ENCODE measurements around the gene PLA2G2A.
"Not testable (repeated sequence)": the region's sequence is repeated elsewhere in the genome, so short reads cannot be mapped to it uniquely, and the experiment has no call there.

The PLA2G2A gene

DNA sequence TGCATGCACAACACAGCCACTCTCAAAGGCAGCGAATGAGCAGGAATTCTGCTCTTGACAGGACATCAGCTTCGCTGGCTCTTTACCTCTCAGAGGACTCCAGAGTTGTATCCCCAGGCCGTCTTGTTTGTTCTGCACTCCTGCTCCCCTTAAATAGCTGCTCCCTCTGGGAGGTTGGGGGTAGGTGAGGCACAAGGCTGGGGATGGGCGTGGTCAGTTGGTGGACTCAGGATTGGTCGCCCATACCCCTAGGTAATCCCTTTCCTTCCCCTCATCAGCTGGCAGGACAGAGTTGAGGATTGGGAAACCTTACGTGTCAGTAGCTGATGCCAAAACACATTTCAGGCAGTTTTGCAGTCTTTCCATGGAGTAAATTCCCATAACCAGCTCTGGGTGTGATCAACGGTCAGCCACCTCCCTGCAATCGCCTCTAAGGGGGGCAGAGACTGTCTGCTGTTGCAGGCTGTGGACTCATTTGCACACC is at the start of gene PLA2G2A:
Gene PLA2G2A (minus strand): TSS at position 125 of the 484 bp plus-strand sequence. CDS start 845 bp downstream, outside the sequence.
- DNase-seq, result no peak

- DNase-seq, result no peak
These were observed 49.3 kb upstream of the PLA2G2A start for GRCh38 chr1:20028726-20029125.

GRCh38 chr1:20028125-20028524 is 48.7 kb upstream of the PLA2G2A start:
- no peak for DNase-seq

DNA sequence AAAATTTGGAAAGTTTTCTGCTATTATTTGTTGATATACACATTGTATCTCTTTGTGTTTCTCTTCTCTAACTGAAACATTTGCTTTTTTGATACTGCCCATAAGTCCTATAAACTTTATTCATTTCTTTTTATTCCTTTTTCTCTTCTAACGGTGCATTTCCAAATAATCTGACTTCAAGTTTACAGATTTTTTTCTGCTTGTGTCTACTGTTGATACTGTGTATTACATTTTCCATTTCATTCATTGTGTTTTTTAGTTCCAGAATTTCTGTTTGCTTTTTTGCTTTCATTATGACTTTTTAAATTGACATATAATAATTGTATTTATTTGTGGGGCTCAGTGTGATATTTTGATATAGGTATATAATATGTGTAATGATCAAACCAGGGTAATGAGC is 38.3 kb upstream of the PLA2G2A start:
- no peak for DNase-seq

- DNase-seq, result no peak
These were observed 34.7 kb upstream of the PLA2G2A start for GRCh38 chr1:20014153-20014552.

GRCh38 chr1:20010016-20010415 is 30.6 kb upstream of the PLA2G2A start:
- no peak for DNase-seq

DNA sequence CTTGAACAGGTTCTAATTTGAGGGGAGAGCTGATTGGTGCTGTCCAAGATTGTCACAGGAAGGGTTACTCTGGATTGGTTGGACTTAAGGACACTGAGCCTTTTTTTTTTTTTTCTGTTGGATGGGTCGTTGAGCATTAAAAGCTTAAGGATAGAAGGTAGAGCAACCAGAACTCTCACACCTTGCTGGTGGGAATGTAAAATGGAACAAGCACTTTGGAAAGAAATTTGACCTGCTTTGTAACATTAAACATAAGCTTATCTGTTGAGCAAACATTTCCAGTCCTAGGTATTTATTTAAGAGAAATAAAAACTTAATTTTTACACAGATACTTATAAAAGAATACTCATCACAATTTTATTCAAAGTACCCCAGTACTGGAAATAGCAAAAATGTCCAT is 29.8 kb upstream of the PLA2G2A start:
- DNase-seq, result no peak

DNA sequence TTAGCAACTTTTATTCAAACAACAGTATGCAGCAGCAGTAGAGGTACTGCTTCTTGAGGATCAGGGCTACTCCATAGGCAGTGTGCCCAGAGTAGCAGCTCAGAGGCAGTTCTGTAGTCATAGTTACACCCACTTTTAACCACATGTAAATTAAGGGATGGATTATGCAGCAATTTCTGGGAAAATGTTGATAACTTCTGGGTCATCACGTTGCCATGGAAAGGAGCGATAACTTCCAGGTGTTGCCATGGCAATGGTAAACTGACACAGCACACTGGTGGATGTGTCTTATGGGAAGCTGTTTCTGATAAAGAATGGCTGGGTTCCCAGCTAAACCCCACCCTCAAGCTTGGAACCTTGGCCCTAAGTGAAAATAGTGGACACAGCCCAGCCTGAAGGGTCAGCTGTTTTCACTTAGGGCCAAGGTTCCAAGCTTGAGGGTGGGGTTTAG is 29.0 kb upstream of the PLA2G2A start:
- no peak for DNase-seq

- not testable (repeated sequence) for DNase-seq
These were observed 19.4 kb upstream of the PLA2G2A start for GRCh38 chr1:19998823-19999222.

DNA sequence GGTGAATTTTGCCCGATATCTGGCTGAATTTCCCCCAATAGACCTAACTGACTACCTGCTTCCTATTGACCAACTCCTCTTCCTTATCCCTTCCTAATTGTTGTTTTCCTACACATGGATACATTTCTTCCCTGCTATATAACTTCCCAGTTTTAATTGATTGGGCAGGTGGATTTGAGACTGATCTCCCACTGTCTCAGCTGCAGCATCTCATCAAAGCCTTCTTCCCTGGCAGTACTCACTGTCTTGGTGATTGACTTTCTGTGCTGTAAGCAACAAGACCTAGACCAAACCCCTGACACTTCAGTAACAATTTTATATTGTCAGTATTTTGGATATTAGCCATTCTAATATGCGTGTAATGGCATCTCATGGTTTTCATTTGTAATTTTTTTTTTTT is 11.3 kb upstream of the PLA2G2A start:
- no peak for DNase-seq

- not testable (repeated sequence) for DNase-seq
These were observed 10.8 kb upstream of the PLA2G2A start for GRCh38 chr1:19990182-19990582.

- DNase-seq, result no peak
These were observed 9.0 kb upstream of the PLA2G2A start for GRCh38 chr1:19988267-19989006.

DNA sequence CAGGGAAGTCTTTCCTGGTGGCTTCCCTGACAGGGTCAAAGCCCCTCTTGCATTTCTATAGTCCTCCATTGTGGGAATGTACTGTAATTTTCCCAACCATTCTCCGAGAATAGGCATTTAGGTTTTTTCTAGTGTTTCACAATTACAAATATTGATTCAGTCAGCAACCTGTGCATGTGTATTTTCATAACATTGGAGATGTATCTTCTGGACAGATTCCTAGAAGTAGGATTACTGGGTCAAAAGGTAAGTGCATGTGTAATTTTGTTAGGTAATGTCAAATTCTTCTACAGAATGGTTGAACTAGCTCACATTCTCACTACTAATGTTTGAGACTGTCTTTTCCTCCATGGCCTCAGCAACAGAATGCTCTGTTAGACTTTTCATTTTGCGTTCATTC is 8.3 kb upstream of the PLA2G2A start:
- DNase-seq, result no peak

GRCh38 chr1:19984409-19985016 is 5.1 kb upstream of the PLA2G2A start:
- DNase-seq, result not testable (repeated sequence)

DNA sequence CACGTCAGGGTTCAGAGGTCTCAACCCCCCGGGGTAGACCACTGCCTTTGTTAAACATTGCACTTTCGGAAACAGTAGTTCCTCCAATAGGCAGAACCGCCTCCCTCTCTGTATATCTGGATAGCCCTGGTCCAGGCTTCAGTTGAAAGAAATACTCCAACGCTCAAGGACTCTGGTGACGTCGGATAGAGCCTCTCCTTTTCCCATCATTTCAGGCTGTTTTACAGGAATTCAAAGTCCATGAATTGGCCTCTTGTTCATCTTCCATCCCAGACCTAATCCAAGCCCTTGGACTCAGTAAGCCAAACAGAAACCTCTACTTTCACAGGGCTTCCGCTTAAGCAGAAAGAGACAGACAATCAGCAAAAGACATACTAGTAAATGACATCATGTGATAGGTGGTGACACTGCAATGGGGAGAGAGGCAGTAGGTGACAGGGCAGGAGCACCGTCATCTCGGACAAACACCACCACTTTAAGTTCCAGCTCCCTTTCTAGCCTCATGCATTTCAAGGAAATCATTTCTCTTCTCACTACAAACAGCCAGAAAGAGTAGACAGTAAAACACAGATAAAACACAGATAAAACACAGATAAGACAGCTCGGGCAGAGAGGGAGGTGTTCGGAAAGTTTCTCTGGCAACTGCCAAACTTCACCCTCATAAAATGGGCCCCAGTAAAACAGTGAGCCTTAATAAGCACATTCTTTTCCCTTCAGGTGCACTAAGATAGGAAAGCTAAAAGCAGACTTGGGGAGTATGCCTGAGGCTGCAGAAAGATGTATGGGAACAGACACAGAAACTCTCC is 2.3 kb upstream of the PLA2G2A start:
- DNase-seq, result no peak

GRCh38 chr1:19981170-19981506 is 1.7 kb upstream of the PLA2G2A start:
- no peak for DNase-seq

- no peak for DNase-seq
These were observed 896 bp upstream of the PLA2G2A start for GRCh38 chr1:19980314-19980713.

DNA sequence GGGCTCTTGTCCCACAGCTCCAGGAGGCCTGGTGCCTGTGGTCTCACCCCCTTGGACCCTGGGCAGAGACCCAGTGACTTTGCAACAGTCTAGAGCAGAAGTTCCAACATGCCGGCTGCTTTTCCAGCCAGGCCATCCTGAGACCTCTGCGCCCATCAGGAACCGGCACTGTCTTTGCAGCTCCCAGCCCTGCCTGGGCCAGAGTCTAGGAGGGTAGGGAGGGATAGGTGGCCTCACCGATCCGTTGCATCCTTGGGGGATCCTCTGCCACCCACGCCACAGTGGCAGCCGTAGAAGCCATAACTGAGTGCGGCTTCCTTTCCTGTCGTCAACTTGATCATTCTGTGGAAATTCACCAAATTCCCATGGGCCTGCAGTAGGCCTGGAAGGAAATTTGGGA is 1.3 kb downstream of the PLA2G2A start:
- no peak for DNase-seq

DNA sequence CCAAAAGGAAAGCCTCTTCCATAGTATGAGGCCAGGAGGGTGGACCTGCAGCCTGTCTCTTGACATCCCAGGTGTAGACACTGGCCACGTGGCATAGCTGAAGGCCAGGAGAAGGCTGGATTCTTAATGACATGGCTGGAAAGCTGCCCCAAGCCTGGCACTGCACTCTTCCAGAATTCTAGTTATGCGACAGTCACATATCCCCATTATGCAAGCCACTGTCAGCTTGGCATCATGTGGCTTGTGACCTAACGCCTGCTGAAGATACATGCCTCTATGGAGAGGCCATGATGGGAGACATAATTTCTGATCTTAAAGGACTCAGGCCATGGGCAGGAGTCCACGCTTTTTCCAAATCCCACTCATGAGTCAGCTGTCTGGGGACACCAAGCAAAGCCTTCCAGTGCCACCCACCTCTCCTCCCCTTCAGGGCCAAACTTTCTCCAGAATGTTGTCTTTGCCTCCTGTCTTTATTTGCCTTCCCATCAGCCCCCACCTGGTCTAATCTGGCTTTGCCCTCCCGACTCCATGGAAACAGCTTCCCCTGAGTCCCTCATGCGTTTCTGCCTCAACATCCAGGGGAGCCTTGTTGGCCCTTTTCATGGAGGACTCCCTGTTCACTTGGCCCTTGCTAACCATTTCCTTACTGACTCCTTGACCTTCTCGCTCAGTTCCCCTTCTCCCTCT is 3.0 kb downstream of the PLA2G2A start:
- DNase-seq, result no peak

GRCh38 chr1:19975423-19976193 is 3.8 kb downstream of the PLA2G2A start:
- no peak for DNase-seq

- DNase-seq, result no peak
These were observed 4.5 kb downstream of the PLA2G2A start for GRCh38 chr1:19974822-19975416.

DNA sequence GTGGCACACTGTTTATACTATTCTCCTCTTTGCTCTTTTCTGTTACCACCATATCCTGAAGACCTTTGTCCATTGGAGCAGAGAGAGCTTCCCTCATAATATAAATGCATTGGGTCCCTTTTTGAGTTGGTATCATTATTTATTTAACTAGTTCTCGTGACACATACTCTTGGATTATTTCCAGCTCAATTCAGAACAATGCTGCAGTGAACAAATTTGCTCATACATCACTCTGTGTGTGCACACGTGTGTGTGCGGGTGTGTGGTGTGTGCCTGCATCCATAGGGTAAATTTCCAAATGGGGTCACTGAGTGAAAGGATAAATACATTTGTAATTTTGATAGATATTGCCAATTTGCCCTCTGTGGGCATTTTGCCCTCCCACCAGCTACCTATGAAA is 5.8 kb downstream of the PLA2G2A start:
- DNase-seq, result no peak
